NT2/D1 (cell line): Measurements from ENCODE around the gene SPECC1L.
A peak's percentile ranks its signal among the peaks of the same experiment; 100 is the strongest.

Experiments
- DNase-seq: peaks from one replicate; pipeline ENCODE4 v3.0.0-alpha.2; 2011; ENCODE audit warnings: low read depth, low spot score
- H3K27me3 ChIP-seq: 2 replicates; pipeline ENCODE4 v1.6.0; 2011; ENCODE audit warnings: mild to moderate bottlenecking; ENCODE audit not compliant: insufficient read length, insufficient read depth
- H3K36me3 ChIP-seq: 2 replicates; pipeline ENCODE4 v1.6.1; 2011; ENCODE audit warnings: mild to moderate bottlenecking, low read length, mixed read lengths; ENCODE audit not compliant: insufficient read depth, insufficient read length
- H3K4me1 ChIP-seq: 2 replicates; pipeline ENCODE4 v1.5.1; 2011; ENCODE audit not compliant: insufficient read depth, insufficient read length
- H3K4me3 ChIP-seq: 2 replicates; pipeline ENCODE4 v1.5.1; 2011; ENCODE audit warnings: low read depth; ENCODE audit not compliant: insufficient read length
- H3K9ac ChIP-seq: 2 replicates; pipeline ENCODE4 v1.6.0; 2011; ENCODE audit warnings: low read depth; ENCODE audit not compliant: insufficient read length
- H3K9me3 ChIP-seq: 2 replicates; pipeline ENCODE4 v1.5.1; 2011; ENCODE audit warnings: mild to moderate bottlenecking, low read length; ENCODE audit not compliant: insufficient read depth
- SUZ12 ChIP-seq: IDR thresholded peaks from 2 replicates; pipeline ENCODE4 v1.6.1; 2011; ENCODE audit not compliant: insufficient read length, insufficient read depth; ENCODE audit errors: extremely low read depth
- YY1 ChIP-seq: IDR thresholded peaks from 2 replicates; pipeline ENCODE4 v1.6.1; 2011; ENCODE audit not compliant: insufficient read length, insufficient read depth
- ZNF274 ChIP-seq: IDR thresholded peaks from 2 replicates; pipeline ENCODE4 v1.6.1; 2011; ENCODE audit warnings: mild to moderate bottlenecking, low read depth, low read length

SPECC1L gene

GRCh38 chr22:24421428-24421931 lies 150.8 kb downstream of the SPECC1L start:
- Histone ChIP-seq H3K36me3 (peaks cover 16% of the 10 kb centered on the region), H3K4me1 (peaks cover 24% of the 10 kb centered on the region), H3K4me3 (no peak overlapping the region), H3K9ac (no peak overlapping the region), H3K27me3 (peaks cover 11% of the 10 kb centered on the region), H3K9me3 (no peaks in the 10 kb centered on the region)
- TF ChIP-seq SUZ12: no peak
- TF ChIP-seq ZNF274: no peak
- no peak for TF ChIP-seq YY1
- no peak for DNase-seq

- Histone ChIP-seq H3K9me3 (no peaks in the 10 kb centered on the region), H3K4me3 (no peak overlapping the region), H3K9ac (no peak overlapping the region), H3K4me1 (peaks cover 24% of the 10 kb centered on the region), H3K27me3 (peaks cover 11% of the 10 kb centered on the region), H3K36me3 (peaks cover 9% of the 10 kb centered on the region)
- DNase-seq: no peak
- TF ChIP-seq SUZ12 (no peak), YY1 (no peak), ZNF274 (no peak)
Observed at GRCh38 chr22:24422102-24422665, 151.6 kb downstream of the SPECC1L start.

GRCh38 chr22:24423519-24424000 lies 152.9 kb downstream of the SPECC1L start:
- no peak for DNase-seq
- TF ChIP-seq ZNF274: no peak
- no peak for TF ChIP-seq YY1
- TF ChIP-seq SUZ12: no peak
- peak overlapping the region; percentile 64 for H3K9ac ChIP-seq
- peaks cover 11% of the 10 kb centered on the region for H3K27me3 ChIP-seq
- no peaks in the 10 kb centered on the region for H3K9me3 ChIP-seq
- H3K4me1 ChIP-seq: peaks cover 25% of the 10 kb centered on the region
- peak overlapping the region; percentile 49 for H3K4me3 ChIP-seq
- H3K36me3 ChIP-seq: no peaks in the 10 kb centered on the region

- H3K9me3 ChIP-seq: no peaks in the 10 kb centered on the region
- H3K4me1 ChIP-seq: peaks cover 24% of the 10 kb centered on the region
- no peaks in the 10 kb centered on the region for H3K36me3 ChIP-seq
- TF ChIP-seq YY1 (no peak), SUZ12 (no peak), ZNF274 (no peak)
- peaks cover 11% of the 10 kb centered on the region for H3K27me3 ChIP-seq
- DNase-seq: no peak
- H3K4me3 ChIP-seq: peak overlapping the region; percentile 49
- H3K9ac ChIP-seq: peak overlapping the region; percentile 67
Observed at GRCh38 chr22:24424001-24424900, 153.6 kb downstream of the SPECC1L start.

GRCh38 chr22:24424901-24425775 lies 154.5 kb downstream of the SPECC1L start:
- peak overlapping the region; percentile 67 for H3K9ac ChIP-seq
- peak overlapping the region; percentile 49 for H3K4me3 ChIP-seq

GRCh38 chr22:24426436-24426835 lies 155.8 kb downstream of the SPECC1L start:
- H3K4me3 ChIP-seq: no peak overlapping the region
- no peak for DNase-seq
- peaks cover 23% of the 10 kb centered on the region for H3K4me1 ChIP-seq
- no peaks in the 10 kb centered on the region for H3K9me3 ChIP-seq
- no peaks in the 10 kb centered on the region for H3K36me3 ChIP-seq
- TF ChIP-seq SUZ12 (no peak), YY1 (no peak), ZNF274 (no peak)
- H3K9ac ChIP-seq: no peak overlapping the region
- H3K27me3 ChIP-seq: peaks cover 11% of the 10 kb centered on the region

More at GRCh38 chr22:24424901-24425775, 154.5 kb downstream of the SPECC1L start:
- Histone ChIP-seq H3K9me3 (no peaks in the 10 kb centered on the region), H3K4me1 (peaks cover 27% of the 10 kb centered on the region), H3K36me3 (no peaks in the 10 kb centered on the region), H3K27me3 (peaks cover 11% of the 10 kb centered on the region)
- no peak for DNase-seq
- no peak for TF ChIP-seq ZNF274
- no peak for TF ChIP-seq SUZ12
- TF ChIP-seq YY1: no peak

GRCh38 chr22:24426851-24427499 lies 156.3 kb downstream of the SPECC1L start:
- TF ChIP-seq YY1: no peak
- no peak for TF ChIP-seq ZNF274
- Histone ChIP-seq H3K27me3 (peaks cover 11% of the 10 kb centered on the region), H3K4me1 (peaks cover 19% of the 10 kb centered on the region), H3K4me3 (no peak overlapping the region), H3K9me3 (no peaks in the 10 kb centered on the region), H3K9ac (peak overlapping the region; percentile 21), H3K36me3 (no peaks in the 10 kb centered on the region)
- no peak for DNase-seq
